GM21360 (cell line): ENCODE measurements around the gene TEX38.
"Not testable (repeated sequence)": the region's sequence is repeated elsewhere in the genome, so short reads cannot be mapped to it uniquely, and the experiment has no call there.

Experiments used
- ATAC-seq: cut with Tn5 transposase; IDR thresholded peaks from one replicate; pipeline ENCODE4 v1.9.1; 2021; ENCODE audit warnings: mild to moderate bottlenecking, moderate library complexity; ENCODE audit not compliant: unreplicated experiment

The TEX38 gene

DNA sequence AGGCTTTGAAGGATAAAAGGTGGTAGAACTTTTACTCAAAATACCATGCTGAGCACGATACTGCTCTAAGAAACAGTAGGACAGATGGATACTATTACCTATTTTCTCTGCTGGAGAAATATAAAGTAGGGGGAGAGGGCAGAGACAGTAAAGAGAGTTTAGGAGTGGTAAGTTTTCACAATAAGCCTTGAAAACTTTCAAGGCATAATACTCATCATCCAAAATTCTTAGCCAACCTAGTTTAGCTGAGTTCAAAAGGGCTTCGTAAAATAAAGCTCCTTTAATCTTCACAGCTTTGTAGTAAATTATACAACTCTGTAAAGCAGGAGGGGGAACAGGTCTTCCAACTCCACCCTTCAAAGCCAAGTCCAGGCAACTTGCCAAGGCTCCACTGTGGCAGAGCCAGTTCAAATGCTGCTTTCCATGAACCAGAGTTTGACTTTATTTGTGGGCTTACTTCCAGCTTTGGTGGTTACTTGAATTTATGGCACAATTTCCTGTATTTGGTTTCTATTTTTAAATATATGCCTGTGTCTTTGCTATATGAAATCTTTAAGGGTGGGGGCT lies 15.5 kb downstream of the TEX38 start:
- no peak for ATAC-seq

- no peak for ATAC-seq
Measured at GRCh38 chr1:46687921-46688509, 16.4 kb downstream of the TEX38 start.

GRCh38 chr1:46689356-46689755 lies 17.7 kb downstream of the TEX38 start:
- ATAC-seq = no peak

- ATAC-seq = no peak
Measured at GRCh38 chr1:46689897-46690296, 18.2 kb downstream of the TEX38 start.

DNA sequence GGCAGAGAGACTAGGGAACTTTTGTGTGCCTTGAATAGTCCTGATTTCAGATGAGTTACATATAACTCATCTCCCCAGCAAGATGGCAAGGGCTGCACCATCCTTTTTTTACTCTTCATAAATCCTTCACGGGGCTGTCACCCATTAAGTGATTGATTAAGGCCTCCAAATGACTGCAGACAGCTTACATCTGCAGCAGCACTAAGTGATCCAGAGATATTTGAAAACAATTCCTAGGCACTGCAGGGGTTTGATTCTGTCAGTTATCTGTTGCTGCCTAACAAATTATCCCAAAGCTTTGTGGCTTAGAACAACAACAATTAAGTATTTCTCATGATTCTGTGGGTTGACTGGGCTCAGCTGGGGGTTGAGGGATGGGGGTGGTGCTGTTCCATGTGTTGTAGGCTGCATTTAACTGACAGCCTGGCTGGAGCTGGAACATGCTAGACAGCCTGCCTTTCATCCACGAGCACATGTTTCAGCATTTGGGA lies 19.3 kb downstream of the TEX38 start:
- ATAC-seq = no peak

- no peak for ATAC-seq
Measured at GRCh38 chr1:46691997-46692790, 20.5 kb downstream of the TEX38 start.

DNA sequence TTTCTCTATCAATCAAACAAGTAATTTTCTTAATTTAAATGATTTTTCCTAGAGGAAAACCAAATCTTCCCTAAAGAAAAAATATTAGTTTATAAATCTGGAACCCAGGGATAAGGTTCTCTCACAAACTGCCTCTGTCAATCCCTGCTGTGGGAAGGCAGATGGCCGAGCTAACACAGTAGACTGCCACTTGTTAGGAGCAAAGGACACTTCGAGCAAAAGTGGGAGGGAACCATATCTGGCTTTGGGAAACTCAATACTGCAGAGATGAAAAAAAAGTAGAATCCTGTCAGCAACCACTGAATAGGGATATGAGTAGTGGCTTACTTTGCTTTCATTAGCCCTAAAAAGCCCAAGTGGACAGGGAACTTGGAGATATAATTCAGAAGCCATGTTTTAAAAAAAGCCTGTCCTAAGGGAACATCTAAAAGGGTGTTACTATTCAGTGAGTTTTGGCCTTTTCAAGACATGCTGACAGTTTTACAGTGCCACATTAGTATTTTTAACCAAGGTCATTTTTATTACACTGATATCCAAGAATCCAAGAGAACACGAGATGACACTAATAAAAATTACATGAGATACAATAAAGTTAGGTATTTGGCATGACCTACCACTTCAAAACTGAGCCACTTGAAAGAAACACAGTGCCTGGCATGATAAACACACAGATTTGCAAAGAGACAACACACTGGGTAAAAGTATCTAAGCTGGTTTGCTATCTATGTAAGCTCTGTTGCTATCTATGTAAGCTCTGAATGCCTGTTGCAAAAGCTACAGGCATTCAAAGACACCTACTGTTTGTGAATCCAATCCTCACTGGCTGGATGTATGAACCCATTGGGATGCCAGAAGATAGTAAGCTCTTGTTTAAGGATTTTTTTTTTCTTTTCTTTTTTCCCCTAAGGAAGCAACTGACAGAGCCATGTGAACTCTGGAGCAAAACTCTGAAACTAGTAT lies 21.4 kb downstream of the TEX38 start:
- ATAC-seq = no peak

DNA sequence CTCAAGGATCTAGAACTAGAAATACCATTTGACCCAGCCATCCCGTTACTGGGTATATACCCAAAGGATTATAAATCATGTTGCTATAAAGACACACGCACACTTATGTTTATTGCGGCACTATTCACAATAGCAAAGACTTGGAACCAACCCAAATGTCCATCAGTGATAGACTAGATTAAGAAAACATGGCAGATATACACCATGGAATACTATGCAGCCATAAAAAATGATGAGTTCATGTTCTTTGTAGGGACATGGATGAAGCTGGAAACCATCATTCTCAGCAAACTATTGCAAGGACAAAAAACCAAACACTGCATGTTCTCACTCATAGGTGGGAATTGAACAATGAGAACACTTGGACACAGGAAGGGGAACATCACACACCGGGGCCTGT lies 23.0 kb downstream of the TEX38 start:
- ATAC-seq = not testable (repeated sequence)

DNA sequence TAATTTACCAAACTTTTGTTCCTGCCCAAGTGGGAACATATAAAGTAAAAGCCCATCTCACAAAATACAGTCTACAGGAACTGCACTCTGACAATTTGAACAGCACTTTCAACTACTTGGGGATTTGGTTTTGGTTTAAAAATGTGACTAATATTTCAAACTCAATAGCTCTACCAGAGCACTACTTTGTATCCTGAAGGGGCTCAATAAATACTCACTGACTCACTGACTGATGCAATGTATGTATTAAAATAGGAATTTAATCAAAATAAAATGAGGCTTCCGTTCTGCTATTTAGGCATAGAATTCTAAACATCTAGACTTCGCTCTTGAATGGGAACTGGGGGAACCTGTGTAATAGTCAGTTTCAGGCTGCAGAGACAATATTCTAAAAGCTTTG lies 25.4 kb downstream of the TEX38 start:
- ATAC-seq = no peak

GRCh38 chr1:46699666-46700065 lies 28.0 kb downstream of the TEX38 start:
- no peak for ATAC-seq

DNA sequence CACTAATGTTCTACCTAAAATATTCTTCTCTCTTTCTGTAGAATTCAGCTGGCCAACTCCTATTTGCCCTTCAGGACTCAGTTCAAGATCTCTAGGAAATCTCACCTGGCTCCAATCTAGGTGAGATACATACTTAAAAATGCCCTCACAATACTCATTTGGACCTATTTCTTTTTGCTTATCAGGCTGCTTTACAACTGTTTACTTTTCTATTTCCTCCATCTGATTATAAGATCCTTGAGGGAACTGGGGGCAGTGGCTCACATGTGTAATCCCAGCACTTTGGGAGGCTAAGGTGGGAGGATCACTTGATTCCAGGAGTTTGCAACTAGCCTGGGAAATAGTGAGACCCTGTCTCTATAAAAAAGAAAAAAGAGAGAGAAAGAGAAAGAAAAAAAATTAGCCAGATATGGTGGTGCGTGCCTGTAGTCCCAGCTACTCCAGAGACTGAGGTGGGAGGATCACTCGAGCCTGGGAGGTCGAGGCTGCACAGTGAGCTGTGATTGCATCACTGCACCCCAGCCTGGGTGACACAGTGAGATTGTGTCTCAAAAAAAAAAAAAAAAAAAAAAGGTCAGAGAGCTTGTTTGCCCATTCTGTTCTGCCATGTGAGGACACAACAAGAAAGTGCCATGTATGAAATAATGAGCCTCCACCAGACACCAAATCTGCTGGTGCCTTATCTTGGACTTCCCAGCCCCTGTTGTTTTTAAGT lies 32.4 kb downstream of the TEX38 start:
- no peak for ATAC-seq

DNA sequence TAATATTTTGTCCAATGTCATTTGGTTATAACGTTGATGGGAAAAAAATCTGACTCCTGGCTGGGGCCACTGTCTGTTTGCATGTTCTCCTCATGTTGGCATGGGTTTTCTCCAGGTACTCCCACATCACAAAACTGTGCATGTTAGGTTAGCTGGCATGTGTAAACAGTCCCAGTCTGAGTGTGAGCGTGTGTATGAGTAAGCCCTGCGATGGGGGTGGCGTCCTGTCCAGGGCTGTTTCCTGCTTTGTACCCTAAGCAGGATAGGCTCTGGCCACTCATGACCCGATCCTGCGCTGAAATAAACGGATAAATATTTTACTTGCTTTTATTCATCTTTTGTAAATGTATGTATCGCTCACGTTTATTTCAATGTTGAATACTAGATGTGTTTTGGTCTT lies 33.8 kb downstream of the TEX38 start:
- ATAC-seq = no peak

DNA sequence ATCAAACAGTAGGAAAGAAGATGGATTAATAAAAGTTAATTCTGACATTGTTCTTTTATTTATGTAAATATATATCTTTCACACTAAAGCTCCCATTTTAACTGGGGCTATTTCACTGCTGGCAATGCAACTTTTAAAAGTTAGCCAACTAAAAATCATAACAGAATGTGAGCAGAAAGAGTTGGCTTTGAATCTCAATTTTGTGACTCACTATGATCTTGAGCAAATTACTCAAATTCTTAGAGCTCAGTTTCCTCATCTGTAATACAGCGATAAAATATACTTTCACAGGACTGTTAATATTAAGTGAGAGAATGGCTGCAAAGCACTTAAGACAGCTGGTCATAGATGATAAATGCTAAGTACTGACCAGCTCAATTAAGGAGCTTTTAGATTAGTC lies 36.5 kb downstream of the TEX38 start:
- ATAC-seq = no peak

- ATAC-seq = no peak
Measured at GRCh38 chr1:46714976-46715375, 43.3 kb downstream of the TEX38 start.

GRCh38 chr1:46717654-46718053 lies 46.0 kb downstream of the TEX38 start:
- no peak for ATAC-seq

DNA sequence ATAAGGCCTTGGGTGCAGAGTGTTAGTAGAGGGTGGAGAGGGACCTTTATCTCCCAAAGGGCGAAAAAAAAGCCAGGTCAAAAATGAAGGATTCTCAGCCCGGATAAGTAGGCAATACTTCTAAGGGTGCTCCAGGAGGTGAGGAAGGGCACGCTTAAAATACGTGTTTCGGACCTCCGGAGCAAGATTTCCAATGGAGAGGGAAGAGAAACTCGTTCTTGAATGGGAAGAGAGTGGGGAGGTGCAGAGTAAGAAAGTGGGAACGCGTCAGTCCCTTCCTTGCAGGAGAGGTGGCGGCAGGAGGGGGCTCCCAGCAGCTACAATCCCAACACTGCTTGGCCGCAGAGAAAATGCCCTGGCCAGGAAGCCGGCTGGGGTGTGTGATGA lies 46.7 kb downstream of the TEX38 start:
- peak; percentile 3 for ATAC-seq

DNA sequence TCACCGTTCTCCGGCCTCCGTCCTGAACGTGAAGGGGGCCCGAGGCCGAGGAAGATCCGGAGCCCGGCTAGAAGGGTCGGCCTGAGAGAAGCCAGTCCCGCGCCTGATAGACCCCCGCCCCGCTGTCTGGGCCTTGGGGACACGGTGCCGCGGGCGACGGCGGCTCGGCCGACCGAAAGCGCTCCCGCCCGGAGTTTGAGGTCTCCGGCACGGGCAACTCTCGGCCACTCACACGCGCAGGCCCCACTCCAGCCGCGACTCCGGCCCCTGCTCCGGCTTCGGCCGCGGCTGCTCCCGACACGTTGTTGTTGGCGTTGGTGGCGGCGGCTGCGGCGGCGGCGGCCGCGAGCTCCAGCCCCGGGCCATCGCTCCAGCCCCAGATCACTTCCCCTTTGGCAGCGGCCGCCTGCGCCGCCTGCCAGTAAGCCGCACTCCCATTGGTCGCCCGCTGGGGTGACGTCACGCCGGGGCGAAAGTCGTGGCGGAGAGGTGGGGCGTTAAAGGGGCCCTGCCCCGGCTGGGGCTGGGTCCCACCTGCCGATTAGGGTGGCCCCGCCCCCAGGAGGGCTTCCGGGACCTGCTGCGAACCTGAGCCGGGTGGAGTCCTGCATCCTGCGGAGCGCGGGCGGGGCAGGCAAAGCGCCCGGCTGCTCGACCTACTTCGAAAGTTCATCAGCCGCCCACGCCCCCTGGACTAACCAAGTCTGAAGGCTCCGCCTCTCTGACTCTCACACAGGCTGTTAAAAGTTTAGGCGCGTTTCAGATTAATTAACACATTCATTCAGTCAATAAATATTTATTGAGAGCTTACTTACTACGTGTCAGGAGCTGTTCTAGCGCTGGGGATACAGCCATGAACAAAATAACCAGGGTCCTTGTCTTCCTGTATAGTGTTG lies 47.3 kb downstream of the TEX38 start, which contains the start of gene EFCAB14:
Gene EFCAB14 (minus strand): TSS at position 388 of the 896 bp plus-strand sequence. CDS start 1,027 bp downstream, outside the sequence.
- ATAC-seq = peak; percentile 96

- no peak for ATAC-seq
Measured at GRCh38 chr1:46719689-46720088, 48.0 kb downstream of the TEX38 start.

DNA sequence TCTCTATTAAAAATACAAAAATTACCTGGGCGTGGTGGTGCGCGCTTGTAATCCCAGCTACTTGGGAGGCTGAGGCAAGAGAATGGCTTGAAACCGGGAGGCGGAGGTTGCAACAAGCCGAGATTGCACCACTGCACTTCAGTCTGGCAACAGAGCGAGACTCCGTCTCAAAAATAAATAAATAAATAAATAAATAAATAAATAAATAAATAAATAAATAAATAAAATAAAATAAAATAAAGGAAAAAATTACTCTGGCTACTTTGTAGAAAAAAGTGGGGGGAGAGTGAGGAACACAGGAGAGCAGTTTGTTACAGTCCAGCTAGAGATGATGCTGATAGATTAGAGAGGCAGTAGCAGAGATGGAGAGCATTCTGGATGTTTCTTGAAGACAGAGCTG lies 48.7 kb downstream of the TEX38 start:
- ATAC-seq = not testable (repeated sequence)
